Erythroblast (primary cell): ENCODE data around the gene OLFM2.

ENCODE experiments used
- GATA1 ChIP-seq: IDR thresholded peaks from 2 replicates; pipeline ENCODE4 v1.6.1; 2011; ENCODE audit warnings: low read depth, mild to moderate bottlenecking, control low read depth, low read length, moderate library complexity
- POLR2A ChIP-seq: IDR thresholded peaks from 2 replicates; pipeline ENCODE4 v1.6.1; 2011; ENCODE audit warnings: mild to moderate bottlenecking, low read length

- TF ChIP-seq POLR2A (no peak), GATA1 (no peak)
Observed at GRCh38 chr19:9940778-9941177, 4.5 kb upstream of the OLFM2 start.
